Stimulated activated CD8-positive, alpha-beta memory T cell treated with anti-CD3 and anti-CD28 coated beads, Interleukin-4, amount 100 ng/mL, for 24 hours (primary cell): ENCODE results near the gene MOB3A.
"Not testable (repeated sequence)": the region's sequence is repeated elsewhere in the genome, so short reads cannot be mapped to it uniquely, and the experiment has no call there.

ENCODE experiments used
- DNase-seq: peaks from one replicate; pipeline ENCODE4 v3.0.0-alpha.2; 2020; ENCODE audit warnings: low read depth

The MOB3A gene

DNA sequence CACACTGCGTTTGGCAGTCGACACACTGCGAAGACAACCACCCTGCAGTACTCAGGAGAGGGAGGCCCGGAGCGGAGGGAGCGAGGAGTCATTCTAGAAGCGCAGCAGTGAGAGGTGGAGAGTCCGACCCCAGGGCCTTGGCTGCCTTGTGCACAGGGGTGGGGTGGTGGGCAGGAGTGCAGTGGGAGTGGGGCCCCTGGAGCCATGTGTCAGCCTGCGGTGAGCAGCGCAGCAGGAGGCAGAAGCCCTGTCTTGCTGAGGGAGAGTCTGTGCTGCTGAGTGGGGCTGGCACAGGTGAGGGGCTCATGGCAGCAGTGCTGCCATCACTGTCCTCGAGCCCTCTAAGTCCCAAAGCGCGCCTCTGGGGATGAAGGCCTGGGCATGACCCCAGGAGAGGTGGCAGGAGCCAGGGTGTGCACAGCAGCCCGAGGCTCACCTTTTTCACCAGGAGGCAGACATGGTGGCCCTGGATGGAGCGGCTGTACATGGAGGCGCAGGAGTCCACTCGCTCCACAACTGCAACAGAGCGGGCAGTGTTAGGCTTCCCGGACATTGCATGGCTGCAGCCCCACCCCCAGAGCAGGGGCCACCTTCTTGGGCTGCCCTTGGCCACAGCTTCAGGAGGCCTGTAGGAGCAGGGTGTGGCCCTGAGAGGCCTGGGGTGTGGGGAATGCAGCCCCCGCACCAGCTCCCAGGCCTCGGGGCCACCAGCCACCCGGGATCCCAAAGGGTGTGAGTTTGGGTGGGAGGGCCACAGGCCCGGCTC is 12.3 kb upstream of the MOB3A start:
- DNase-seq = no peak

DNA sequence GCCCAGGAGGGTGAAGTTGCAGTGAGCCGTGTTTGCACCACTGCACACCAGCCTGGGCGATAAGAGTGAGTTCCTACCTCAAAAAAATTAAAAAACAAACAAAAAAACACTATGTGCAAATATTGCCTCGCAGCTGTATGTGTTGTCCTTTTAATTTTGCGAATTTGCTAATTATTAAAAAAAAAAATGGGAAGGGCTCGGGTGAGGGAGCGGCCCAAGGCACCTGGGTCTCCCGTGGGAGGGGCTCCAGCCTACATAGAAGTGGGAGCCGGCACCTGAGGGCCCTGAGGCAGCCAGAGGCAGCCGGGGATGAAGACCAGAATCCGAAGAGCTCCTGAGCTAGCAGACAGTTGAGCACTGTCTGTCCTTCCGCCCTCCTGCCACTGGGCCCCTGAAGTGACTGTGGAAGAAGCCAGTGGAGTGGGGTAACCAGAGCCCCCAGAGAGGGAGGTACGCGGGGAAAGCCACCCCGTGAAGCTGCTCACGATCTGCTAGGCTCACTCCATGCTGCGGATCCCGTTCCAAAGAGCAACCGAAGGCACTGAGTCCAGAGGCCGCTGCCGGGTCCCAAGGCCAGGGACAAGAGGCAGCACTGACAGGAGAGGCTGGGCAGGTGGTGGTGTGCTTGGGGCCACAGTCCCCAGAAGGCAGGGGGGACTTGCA is 7.0 kb upstream of the MOB3A start:
- no peak for DNase-seq

DNA sequence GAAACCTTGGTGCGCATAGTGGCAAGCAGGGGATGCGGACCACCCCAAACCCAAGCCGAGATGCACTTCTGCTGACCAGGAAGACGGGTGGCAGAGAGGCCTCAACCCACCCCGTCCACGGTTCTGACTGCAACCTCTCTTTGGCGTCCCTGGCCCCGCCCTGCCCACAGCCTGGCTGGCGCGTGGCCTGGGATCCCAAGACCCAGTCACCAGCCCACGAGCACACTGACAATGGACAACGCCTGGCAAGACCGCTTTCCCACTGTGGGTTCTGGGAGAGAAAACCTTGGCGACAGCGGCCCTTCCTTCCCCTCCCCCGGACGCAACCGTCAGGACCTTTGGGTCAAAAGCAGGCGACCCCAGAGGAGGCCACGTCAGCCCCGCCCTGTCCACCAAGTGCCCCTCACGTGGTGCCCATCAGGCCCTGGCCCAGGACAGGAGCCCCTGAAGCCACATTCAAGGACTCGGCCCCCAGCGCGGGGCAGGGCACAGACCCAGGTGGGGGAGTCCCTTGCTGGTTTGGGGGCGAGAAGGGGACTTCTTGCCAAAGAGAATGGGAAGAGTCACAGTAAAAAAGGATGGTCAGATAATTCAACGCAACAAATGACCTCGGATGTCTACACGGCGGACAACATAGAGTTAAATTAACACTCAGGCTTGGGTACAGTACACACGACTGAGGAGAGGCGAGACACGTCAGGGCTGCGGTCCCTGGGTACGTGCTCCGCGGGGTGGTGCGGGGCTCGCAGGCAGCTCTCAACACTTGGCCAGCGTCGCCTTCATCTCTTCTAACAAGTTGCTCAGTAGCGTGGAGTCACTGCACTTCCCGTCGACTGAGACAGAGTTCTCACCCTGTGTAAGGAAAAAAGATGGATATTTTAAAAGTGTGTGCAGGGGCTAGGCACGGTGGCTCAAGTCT is 5.5 kb upstream of the MOB3A start:
- no peak for DNase-seq

DNA sequence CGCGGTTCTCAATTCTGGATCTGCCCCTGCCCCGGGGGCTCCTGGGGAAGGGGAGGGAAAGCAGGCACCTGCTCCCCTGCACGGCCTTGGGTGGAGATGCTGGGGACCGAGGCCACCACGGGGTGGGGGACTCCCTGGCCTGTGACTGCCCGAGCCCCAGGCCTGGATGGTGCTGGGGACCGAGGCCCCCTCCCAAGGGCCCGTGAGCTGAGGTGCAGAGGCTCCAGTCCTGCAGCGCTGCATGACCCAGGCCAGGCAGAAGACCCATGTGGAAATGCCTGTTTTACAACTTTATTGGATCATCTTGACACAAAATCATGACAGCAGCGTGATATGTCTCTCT is 4.6 kb upstream of the MOB3A start:
- DNase-seq = no peak

DNA sequence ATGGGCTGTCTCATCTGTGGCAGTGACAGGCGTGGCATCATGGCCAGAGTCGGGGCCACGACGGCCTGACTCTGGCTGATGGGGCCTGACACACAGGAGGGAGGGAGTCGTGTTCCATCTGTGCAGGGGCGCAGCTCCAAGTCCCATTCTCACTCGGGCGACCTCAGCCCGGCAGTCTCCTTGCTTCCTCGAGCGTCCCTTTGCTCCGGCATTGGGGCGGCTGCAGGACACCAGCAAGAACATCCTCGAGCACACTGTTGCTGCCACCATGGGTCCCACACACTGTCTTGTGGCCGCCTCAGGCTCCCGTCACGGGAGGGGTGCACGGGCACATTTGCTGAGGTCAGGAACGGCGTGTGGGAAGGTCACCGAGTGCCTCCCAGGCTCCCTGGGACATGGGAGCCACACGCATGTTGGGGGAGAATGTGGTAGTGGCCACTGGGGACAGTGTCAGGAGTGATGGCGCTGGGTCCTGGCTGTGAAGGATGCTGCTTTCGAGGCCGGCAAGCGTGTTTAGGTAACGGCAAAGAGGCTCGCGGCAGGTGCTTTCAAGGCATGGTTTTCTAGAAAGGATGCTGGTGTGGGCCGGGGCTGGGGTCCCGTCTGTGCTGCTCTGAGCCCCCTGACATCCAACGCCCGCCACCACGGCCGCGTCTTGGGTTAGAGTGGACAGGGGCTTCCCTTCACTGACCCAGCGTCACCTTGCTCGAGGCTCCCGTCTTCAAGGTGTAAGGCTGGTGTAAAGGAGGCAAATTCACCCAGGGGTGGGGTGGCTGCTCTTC is 4.0 kb upstream of the MOB3A start:
- no peak for DNase-seq

DNA sequence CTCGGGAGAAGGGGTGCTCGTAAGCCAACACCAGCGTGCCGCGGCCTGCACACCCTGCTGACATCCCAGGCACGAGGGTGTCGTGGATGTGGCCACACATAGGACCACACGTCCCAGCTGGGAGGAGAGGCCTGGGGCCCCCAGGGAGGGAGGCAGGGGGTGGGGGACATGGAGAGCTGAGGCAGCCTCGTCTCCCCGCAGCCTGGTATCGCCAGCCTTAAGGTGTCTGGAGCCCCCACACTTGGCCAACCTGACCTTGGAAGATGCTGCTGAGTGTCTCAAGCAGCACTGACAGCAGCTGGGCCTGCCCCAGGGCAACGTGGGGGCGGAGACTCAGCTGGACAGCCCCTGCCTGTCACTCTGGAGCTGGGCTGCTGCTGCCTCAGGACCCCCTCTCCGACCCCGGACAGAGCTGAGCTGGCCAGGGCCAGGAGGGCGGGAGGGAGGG is 3.0 kb upstream of the MOB3A start:
- no peak for DNase-seq

DNA sequence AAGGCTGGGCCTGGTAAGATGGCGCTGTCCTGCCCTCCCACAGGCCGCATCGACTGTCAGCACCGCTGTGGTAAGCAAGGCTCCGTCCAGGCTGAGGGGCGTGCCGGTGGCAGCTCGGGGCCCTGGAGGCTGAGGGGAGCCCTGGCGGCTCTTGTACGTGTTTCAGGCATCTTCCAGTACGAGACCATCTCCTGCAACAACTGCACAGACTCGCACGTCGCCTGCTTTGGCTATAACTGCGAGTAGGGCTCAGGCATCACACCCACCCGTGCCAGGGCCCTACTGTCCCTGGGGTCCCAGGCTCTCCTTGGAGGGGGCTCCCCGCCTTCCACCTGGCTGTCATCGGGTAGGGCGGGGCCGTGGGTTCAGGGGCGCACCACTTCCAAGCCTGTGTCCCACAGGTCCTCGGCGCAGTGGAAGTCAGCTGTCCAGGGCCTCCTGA is 1.8 kb upstream of the MOB3A start:
- DNase-seq = no peak

DNA sequence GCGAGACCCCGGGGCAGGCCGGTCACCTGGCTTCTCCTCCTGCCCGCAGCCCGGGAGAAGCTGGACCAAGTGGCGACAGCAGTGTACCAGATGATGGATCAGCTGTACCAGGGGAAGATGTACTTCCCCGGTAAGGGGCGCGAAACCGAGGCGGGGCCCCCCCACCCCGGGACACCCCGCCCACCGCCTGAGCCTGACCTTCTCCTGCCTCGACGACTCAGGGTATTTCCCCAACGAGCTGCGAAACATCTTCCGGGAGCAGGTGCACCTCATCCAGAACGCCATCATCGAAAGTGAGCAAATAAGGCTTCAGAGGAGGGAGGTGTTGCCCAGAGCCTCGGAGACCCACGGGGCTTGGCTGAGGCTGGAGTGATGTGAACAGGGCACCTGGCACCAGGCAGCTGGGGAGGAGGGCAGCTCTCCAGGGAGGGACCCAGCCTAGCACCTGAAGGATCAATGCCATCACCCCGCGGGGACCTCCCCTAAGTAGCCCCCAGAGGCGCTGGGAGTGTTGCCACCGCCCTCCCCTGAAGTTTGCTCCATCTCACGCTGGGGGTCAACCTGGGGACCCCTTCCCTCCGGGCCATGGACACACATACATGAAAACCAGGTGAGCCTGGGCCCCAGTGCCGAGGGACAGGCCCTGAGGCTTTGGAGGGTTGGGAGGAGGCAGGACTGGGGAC is 1.2 kb upstream of the MOB3A start:
- peak; percentile 49 for DNase-seq

DNA sequence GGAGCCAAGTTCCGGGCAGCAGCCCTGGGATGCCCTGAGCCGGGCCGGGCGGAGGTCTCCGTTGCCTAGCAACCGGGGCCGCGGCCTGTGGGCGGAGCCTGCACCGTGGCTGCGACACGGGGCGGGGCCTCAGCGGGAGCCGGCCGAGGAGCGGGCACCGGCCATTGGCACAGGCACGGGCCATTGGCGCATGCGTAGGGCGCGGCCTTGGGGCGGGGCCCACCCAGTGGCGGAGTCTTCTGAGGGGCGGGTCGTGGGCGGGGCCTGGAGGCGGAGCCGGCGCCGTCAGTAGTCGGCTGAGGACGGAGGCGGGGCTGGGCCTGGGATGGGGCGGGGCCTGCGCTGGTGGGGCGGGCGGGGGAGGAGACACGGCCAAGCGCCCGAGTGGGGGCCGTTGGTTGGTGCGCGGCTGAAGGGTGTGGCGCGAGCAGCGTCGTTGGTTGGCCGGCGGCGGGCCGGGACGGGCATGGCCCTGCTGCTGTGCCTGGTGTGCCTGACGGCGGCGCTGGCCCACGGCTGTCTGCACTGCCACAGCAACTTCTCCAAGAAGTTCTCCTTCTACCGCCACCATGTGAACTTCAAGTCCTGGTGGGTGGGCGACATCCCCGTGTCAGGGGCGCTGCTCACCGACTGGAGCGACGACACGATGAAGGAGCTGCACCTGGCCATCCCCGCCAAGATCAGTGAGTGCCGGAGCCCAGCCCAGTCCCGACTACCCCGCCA is 515 bp upstream of the MOB3A start, which contains the start of gene IZUMO4:
TSS of gene IZUMO4 (plus strand) at position 436 of the 723 bp plus-strand sequence. CDS start at position 467, 31 bp downstream.
- peak; percentile 100 for DNase-seq

DNA sequence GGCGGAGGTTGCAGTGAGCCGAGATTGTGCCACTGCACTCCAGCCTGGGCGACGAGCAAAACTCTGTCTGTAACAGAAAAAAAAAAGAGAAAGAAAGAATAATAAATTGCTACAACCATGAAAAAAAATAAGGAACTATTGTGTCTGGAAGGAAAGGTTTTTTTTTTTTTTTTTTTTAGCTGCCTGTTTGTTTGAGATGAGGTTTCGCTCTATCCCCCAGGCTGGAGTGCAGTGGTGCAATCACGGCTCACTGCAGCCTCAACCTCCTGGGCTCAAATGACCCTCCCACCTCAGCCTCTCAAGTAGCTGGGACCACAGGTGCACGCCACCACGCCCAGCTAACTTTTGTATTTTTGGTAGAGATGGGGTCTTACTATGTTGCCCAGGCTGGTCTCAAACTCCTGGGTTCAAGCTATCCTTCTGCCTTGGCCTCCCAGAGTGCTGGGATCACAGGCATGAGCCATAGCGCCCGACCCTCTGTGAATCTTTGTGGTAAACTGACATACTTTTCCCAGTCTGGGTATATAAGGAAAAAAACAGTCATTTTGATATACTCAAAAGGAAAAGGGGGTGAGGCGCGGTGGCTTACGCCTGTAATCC is 4.1 kb downstream of the MOB3A start:
- DNase-seq = not testable (repeated sequence)

DNA sequence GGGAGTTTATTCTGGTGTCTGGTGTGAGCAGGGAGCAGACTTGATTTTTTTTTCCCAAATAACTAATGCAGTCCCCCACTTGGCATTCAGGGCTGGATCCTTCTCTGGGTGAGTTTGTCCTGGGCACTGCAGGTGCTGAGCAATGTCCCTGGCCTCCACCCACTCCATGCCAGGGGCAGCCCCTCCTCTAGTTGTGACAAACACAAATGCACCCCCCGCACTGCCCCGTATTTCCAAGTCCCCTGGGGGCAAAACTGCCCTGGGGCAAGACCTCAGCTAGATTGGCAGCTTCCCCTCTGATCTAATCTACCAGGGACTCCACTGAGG is 6.4 kb downstream of the MOB3A start:
- DNase-seq = no peak

DNA sequence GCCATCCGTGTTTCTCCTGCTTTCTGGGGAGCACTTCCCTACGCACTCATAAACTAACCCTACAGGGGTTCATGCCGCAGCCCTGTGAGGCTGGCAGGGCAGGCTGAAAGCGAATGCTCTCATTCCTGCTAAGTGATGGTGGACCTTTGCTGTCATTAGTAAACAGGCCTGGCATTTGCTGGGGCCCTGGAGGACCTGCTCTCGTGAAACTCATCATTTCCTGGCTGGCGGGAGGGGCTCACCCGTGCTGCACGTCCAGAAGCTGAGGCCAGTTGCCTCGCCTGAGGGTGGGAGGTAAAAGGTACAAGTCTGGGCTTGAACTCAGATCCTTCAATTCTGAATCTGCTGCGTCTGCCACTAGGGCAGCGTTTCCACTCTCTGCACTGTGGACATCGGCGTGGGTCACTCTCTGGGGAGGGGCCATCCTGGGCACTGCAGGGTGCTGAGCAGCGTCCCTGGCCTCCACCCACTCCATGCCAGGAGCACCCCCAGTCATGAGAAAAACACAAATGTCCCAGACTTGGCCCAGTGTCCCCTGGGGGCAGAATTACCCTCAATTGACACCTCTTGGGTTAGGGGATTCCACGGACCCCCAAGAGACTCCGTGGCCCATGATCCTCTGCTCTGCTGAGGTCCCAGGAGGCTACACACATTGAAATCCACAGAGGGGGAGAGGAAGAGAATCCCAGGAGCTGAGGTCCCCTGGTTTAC is 7.0 kb downstream of the MOB3A start:
- DNase-seq = no peak

DNA sequence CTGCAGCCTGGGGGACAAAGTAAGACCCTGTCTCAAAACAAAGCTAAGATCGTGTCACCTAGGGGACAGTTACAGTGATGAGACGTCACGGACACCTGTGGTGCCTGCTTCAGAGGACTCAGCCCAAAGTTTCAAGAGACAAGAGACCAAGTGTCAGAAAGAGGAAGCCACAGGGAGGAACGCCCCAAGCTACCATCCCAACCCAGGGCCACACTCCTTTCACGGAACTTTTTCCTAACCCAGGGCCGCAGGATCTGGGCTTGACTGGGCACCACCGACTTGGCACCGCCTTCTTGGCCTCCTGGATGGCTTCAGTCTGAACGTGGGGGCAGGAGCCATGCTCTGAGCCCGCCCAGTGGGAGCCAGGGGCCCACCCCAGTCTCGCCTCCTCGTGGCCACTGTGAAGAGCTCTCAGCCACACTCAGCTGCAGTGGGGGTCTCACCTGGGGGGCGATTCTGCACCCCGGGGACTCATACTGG is 8.5 kb downstream of the MOB3A start:
- no peak for DNase-seq

DNA sequence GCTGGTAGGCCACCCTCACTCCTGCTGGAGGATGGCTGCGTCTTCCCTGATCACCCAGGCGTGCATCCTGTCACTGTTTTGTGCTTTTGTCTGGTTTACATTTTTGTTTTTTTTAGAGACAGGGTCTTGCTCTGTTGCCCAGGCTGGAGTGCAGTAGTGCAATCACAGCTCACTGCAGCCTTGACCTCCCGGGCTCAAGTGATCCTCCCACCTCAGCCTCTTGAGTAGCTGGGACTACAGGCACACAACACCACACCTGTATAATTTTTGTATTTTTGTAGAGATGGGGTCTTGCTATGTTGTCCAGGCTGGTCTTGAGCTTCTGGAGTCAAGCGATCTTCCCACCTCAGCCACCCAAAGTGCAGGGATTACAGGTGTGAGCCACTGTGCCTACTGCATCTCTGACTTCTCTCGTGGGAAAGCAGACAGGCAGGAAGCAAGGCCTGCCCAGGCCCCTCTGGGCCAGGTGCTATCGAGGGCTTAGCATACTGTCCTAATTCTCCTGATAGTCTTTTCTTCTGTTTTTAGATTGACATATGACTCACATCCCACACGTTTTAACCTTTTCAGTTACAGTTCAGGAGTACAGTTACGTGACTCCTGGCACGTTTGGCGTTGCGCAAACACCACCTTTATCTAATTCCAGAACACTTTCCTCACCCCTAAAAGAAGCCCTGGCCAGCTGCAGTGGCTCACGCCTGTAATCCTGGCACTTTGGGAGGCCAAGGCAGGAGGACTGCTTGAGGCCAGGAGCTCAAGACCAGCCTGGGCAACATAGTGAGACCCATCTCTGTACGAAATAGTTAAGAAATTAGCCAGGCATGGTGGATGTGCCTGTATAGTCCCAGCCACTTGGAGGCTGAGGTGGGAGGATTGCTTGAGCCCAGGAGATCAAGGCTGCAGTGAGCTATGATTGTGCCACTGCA is 9.2 kb downstream of the MOB3A start:
- not testable (repeated sequence) for DNase-seq

DNA sequence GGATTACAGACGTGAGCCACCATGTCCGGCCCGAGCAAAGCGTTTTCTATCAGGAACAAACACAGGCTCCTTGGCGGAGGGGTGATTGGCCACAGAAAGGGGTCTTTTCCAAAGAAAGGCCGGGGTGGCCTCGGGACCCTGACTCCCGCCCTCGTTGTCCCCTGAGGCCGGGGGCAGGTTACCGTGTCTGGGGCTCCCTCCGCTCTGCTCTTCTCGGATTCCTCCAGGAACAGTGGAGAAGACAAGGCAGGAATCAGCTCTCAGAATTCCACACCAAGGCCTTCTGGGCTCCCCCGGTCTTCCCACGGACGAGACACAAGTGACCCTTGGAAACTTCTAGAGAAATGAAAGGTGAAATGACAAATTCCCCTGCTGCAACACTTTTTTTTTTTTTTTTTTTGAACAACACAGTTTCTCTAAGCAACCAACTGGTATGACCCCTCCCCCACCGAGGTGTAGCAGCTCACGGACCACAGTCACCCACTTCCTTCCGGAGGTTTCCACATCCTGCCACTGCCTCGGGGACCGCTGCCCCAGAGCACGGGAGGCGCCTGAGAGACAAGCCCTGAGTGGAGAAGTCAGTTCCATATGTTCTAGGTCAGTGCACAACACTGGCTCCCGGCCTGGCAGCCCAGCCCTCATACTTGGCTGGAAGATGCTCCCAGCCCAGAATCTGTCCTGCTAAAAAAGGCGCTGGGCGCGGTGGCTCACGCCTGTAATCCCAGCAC is 11.0 kb downstream of the MOB3A start:
- peak; percentile 90 for DNase-seq

DNA sequence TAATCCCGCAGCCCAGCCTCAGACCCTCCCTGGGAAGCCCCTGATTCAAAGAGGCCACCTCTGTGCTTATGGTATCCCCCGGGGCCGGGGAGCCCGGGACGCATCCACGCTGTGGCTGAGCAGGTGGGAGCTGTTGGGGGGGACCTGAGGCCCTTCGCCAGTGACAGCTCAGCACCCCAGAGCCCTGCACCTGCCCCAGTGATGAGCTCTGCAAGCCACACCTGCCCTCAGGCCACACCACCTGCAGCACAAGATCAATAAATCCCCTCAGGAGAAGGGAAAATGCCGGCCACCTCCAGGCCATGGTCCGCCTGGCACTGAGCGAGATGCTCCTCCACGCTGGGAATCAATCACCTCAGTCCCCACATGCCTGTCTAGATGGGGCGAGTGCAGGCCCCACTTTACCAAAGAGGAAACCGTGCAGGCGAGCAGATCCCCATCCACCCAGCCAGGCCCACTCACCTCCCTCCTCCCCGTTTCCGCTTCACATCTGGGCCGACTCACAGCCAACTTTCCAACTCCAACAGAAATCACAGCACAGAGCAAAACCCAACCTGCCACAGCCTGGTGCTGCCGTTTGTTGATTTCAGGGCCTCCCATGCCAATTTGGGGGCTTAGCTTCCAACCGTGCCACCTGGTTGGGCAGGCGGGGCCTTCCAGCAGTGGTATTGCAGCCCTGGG is 12.8 kb downstream of the MOB3A start:
- peak; percentile 56 for DNase-seq
